Measurements from ENCODE around the gene TNNT2. TPM values are rescaled to one million over a fixed set of nuclear protein-coding genes. Genes with fewer than 3 reads are reported as not detected.

TNNT2 gene
- total RNA-seq, 1 experiment from 2014 or later, result 0.90 TPM

DNA sequence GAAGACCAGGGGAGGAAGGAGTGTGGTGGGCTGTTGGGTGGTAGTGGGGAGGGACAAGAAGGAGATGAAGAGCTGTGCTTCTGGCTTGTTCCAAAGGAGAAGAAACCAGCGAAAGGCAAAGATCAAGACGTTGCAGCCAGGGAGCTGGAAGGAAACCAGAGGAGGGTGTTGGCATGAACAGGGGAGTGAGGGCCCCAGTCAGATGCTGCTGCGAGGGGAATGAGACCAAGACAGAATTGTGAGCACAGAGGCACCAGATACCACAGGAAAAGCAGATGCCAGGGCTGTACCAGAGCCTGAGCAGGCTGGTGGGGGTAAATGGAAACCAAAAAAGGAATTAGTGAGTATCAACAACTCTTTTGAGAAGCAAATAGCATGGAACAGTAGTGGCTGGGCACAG lies 15.6 kb upstream of the TNNT2 start:
- no peak for TF ChIP-seq EZH2 (IDR thresholded peaks at IDR 0.05; ENCODE audit: borderline replicate concordance, low read depth, low read length, poor library complexity, severe bottlenecking)
- TF ChIP-seq, protein P1, sequence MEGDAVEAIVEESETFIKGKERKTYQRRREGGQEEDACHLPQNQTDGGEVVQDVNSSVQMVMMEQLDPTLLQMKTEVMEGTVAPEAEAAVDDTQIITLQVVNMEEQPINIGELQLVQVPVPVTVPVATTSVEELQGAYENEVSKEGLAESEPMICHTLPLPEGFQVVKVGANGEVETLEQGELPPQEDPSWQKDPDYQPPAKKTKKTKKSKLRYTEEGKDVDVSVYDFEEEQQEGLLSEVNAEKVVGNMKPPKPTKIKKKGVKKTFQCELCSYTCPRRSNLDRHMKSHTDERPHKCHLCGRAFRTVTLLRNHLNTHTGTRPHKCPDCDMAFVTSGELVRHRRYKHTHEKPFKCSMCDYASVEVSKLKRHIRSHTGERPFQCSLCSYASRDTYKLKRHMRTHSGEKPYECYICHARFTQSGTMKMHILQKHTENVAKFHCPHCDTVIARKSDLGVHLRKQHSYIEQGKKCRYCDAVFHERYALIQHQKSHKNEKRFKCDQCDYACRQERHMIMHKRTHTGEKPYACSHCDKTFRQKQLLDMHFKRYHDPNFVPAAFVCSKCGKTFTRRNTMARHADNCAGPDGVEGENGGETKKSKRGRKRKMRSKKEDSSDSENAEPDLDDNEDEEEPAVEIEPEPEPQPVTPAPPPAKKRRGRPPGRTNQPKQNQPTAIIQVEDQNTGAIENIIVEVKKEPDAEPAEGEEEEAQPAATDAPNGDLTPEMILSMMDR (conservative IDR thresholded peaks at IDR 0.05; ENCODE audit: low read depth, low read length), result no peak
- H3K27ac ChIP-seq (ENCODE audit: low read depth, low read length, poor library complexity, severe bottlenecking), result no peak overlapping the region
- H3K36me3 ChIP-seq (ENCODE audit: insufficient read depth, low read length, poor library complexity, severe bottlenecking), result no peaks in the 10 kb centered on the region
- no peak for DNase-seq (ENCODE audit: low spot score)
- intact Hi-C loops (cut with micrococcal nuclease; ENCODE audit: unreplicated experiment), result no loop called here
- CTCF ChIA-PET, result interaction anchor here (0.6 kb wide), 1 partner anchor 42 kb away, joined by 3 read pairs; no protein-coding TSS in a partner anchor
- H3K27me3 ChIP-seq (replicated peaks; ENCODE audit: insufficient read depth, low read depth, low read length, poor library complexity), result no peaks in the 10 kb centered on the region
- no TSS peak for BruUV-seq (replicated peaks)
- no peaks in the 10 kb centered on the region for H3K9me3 ChIP-seq (ENCODE audit: low read depth, low read length, poor library complexity, severe bottlenecking)
- no peaks in the 10 kb centered on the region for H3K4me1 ChIP-seq (ENCODE audit: insufficient read depth, low read length, poor library complexity, severe bottlenecking)
- no peak overlapping the region for H3K4me3 ChIP-seq (ENCODE audit: low read depth, low read length, poor library complexity, severe bottlenecking)
- POLR2A ChIA-PET (ENCODE audit: low non-redundant PET), result no interaction called here

DNA sequence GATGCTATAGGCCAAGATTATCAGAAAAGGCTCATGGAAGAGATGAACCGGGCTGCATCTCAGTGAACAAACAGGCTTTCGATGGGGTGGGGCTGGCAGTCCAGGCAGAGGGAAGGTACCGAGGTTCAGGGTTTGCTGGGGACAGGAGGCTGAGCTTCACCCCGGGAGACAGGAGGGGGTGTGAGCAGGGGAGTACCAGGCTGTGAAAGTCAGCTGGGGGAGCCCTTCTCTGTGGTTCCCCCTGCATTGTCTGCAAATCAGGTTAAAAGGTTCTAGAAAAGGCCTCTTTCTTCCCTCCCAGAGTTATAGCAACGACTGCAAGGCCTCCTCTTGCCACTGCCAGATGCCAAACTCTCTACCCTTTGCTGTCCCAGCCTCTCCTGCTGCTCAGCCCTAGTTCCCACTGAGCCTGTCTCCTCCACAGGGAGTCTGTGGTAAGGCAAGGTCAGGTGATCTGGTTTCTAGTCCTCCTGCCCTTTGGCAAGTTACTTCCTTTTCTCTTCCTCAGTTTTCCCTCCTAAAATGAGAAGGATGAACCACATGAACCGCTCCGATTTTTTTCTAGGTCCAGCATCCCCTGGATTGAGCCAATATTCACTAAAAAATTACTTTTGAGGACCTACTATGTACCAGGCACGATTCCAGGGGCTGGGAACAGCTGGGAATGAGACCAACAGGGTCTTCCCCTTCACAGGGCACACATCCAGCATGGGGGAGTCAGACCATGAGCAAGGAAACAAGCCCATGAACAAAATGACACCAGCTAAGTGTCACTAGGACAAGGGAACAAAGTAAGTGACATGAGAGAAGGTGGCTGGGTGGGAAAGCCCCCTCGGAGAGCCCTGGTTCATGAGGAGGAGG lies 14.4 kb upstream of the TNNT2 start:
- H3K9me3 ChIP-seq (ENCODE audit: low read depth, low read length, poor library complexity, severe bottlenecking), result no peaks in the 10 kb centered on the region
- no peak overlapping the region for H3K27ac ChIP-seq (ENCODE audit: low read depth, low read length, poor library complexity, severe bottlenecking)
- H3K4me3 ChIP-seq (ENCODE audit: low read depth, low read length, poor library complexity, severe bottlenecking), result no peak overlapping the region
- no peaks in the 10 kb centered on the region for H3K27me3 ChIP-seq (replicated peaks; ENCODE audit: insufficient read depth, low read depth, low read length, poor library complexity)
- intact Hi-C loops (cut with micrococcal nuclease; ENCODE audit: unreplicated experiment), result no loop called here
- H3K36me3 ChIP-seq (ENCODE audit: insufficient read depth, low read length, poor library complexity, severe bottlenecking), result no peaks in the 10 kb centered on the region
- TF ChIP-seq EZH2 (IDR thresholded peaks at IDR 0.05; ENCODE audit: borderline replicate concordance, low read depth, low read length, poor library complexity, severe bottlenecking), result no peak
- TF ChIP-seq, protein P1 (conservative IDR thresholded peaks at IDR 0.05; ENCODE audit: low read depth, low read length), result no peak
- BruUV-seq (replicated peaks), result no TSS peak
- CTCF ChIA-PET, result interaction anchor here (0.6 kb wide), 1 partner anchor 44 kb away, joined by 3 read pairs; no protein-coding TSS in a partner anchor
- DNase-seq (ENCODE audit: low spot score), result no peak
- POLR2A ChIA-PET (ENCODE audit: low non-redundant PET), result no interaction called here
- no peaks in the 10 kb centered on the region for H3K4me1 ChIP-seq (ENCODE audit: insufficient read depth, low read length, poor library complexity, severe bottlenecking)

DNA sequence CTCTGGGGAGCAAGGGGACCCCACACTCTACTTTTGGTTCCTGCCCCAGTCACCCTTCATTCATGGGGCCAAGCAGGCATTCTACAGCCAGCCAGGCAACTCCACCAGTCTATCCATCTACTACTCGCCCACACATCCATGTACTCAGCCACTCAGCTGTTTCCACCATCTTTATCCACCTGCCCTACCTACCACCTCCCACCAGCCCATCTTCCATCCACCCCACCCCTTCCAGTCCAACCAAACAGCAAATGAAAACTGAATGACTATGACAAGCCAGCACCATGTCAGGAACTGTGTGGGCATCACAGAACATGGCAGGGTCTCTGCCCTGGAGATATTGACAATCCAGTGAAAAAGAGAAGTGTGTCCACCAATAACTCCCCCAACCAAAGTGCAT lies 13.7 kb upstream of the TNNT2 start:
- Histone ChIP-seq H3K27ac (ENCODE audit: low read depth, low read length, poor library complexity, severe bottlenecking) (no peak overlapping the region), H3K36me3 (ENCODE audit: insufficient read depth, low read length, poor library complexity, severe bottlenecking) (no peaks in the 10 kb centered on the region), H3K27me3 (replicated peaks; ENCODE audit: insufficient read depth, low read depth, low read length, poor library complexity) (no peaks in the 10 kb centered on the region), H3K4me1 (ENCODE audit: insufficient read depth, low read length, poor library complexity, severe bottlenecking) (no peaks in the 10 kb centered on the region), H3K9me3 (ENCODE audit: low read depth, low read length, poor library complexity, severe bottlenecking) (no peaks in the 10 kb centered on the region), H3K4me3 (ENCODE audit: low read depth, low read length, poor library complexity, severe bottlenecking) (no peak overlapping the region)
- no TSS peak for BruUV-seq (replicated peaks)
- no peak for TF ChIP-seq EZH2 (IDR thresholded peaks at IDR 0.05; ENCODE audit: borderline replicate concordance, low read depth, low read length, poor library complexity, severe bottlenecking)
- TF ChIP-seq, protein P1 (conservative IDR thresholded peaks at IDR 0.05; ENCODE audit: low read depth, low read length), result no peak
- intact Hi-C loops (cut with micrococcal nuclease; ENCODE audit: unreplicated experiment), result no loop called here
- ChIA-PET CTCF (no interaction called here), POLR2A (ENCODE audit: low non-redundant PET) (no interaction called here)
- no peak for DNase-seq (ENCODE audit: low spot score)

All from A673 (cell line).